ENCODE data around the gene STOM.

DNA sequence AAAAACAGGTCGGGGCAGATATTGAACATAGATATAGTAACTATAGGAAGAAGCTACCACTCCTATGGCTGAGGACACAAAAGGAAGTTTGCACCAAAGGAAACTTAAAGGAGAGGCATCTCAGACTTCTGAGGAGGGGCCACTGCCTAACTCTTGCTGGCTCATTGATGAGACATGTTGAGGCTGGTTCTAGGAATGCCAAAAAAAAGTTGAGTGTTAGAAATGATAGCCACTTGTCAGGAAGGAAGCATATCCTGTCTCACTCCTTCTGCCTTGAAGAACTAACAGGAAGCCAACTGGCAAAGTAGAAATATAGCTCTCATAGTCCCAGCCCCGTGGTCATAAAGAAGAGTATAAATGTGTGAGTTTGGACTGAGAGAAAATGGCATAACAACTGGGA, 23.3 kb upstream of the STOM start:
- TF ChIP-seq E2F6 (IDR thresholded peaks at IDR 0.05) (no peak), CREB1 (IDR thresholded peaks at IDR 0.05) (no peak), ZNF274 (IDR thresholded peaks at IDR 0.05; ENCODE audit: borderline replicate concordance, extremely low read depth, low read length) (no peak), EP300 (IDR thresholded peaks at IDR 0.05; ENCODE audit: borderline replicate concordance in 1 of 2, low read depth in 2 of 2, low read length in 2 of 2) (no peak), SRF (IDR thresholded peaks at IDR 0.05; ENCODE audit: low read depth, low read length) (no peak), JUN (IDR thresholded peaks at IDR 0.05; ENCODE audit: low read depth, low read length) (no peak), POLR2A (IDR thresholded peaks at IDR 0.05; ENCODE audit: control extremely low read depth in 1 of 2, low read depth in 2 of 2, low read length in 2 of 2) (no peak), CEBPB (IDR thresholded peaks at IDR 0.05; ENCODE audit: low read depth, low read length) (no peak), TAF1 (IDR thresholded peaks at IDR 0.05; ENCODE audit: low read depth, low read length) (no peak), ATF2 (IDR thresholded peaks at IDR 0.05; ENCODE audit: low read length) (no peak), TBP (IDR thresholded peaks at IDR 0.05; ENCODE audit: low read depth, low read length) (no peak)
- TF ChIP-seq, protein P1, sequence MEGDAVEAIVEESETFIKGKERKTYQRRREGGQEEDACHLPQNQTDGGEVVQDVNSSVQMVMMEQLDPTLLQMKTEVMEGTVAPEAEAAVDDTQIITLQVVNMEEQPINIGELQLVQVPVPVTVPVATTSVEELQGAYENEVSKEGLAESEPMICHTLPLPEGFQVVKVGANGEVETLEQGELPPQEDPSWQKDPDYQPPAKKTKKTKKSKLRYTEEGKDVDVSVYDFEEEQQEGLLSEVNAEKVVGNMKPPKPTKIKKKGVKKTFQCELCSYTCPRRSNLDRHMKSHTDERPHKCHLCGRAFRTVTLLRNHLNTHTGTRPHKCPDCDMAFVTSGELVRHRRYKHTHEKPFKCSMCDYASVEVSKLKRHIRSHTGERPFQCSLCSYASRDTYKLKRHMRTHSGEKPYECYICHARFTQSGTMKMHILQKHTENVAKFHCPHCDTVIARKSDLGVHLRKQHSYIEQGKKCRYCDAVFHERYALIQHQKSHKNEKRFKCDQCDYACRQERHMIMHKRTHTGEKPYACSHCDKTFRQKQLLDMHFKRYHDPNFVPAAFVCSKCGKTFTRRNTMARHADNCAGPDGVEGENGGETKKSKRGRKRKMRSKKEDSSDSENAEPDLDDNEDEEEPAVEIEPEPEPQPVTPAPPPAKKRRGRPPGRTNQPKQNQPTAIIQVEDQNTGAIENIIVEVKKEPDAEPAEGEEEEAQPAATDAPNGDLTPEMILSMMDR (IDR thresholded peaks at IDR 0.05; ENCODE audit: control extremely low read depth in 1 of 3, insufficient read depth in 1 of 3, low read depth in 1 of 3, low read length in 3 of 3) = no peak
- TF ChIP-seq, protein P2, sequence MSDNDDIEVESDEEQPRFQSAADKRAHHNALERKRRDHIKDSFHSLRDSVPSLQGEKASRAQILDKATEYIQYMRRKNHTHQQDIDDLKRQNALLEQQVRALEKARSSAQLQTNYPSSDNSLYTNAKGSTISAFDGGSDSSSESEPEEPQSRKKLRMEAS (IDR thresholded peaks at IDR 0.05) = no peak
